Measurements from ENCODE around the gene RBBP4.

GRCh38 chr1:32647308-32648134 is 3.5 kb upstream of the RBBP4 start:
- TF ChIP-seq CTCF (IDR thresholded peaks at IDR 0.05) (no peak), POLR2AphosphoS5 (IDR thresholded peaks at IDR 0.05) (no peak), POLR2A (IDR thresholded peaks at IDR 0.05) (no peak)
